Upper lobe of right lung (tissue), 1 donor: ENCODE measurements around the gene CPLX4. TPM values are rescaled to one million over a fixed set of nuclear protein-coding genes. Genes with fewer than 3 reads are reported as not detected.

Experiments
- ATAC-seq: fragments of 200-7000 bp; cut with Tn5 transposase; one replicate; pipeline ENCODE4 v1.9.1; 2020; ENCODE audit warnings: mild to moderate bottlenecking, moderate library complexity
- DNase-seq: peaks from one replicate; pipeline ENCODE4 v3.0.0-alpha.2; 2020
- H3K27ac ChIP-seq: fragments of 200-600 bp; one replicate; pipeline ENCODE4 v1.8.0; 2022
- H3K27me3 ChIP-seq: fragments of 200-600 bp; one replicate; pipeline ENCODE4 v1.8.0; 2022; ENCODE audit warnings: mild to moderate bottlenecking
- H3K36me3 ChIP-seq: fragments of 200-600 bp; one replicate; pipeline ENCODE4 v1.8.0; 2022
- H3K4me1 ChIP-seq: fragments of 200-600 bp; one replicate; pipeline ENCODE4 v1.8.0; 2022
- H3K4me3 ChIP-seq: fragments of 200-600 bp; one replicate; pipeline ENCODE4 v1.8.0; 2022; ENCODE audit warnings: mild to moderate bottlenecking
- H3K9me3 ChIP-seq: fragments of 200-600 bp; one replicate; pipeline ENCODE4 v1.8.0; 2022
- intact Hi-C: fragments of 100-400 bp; cut with DNase I; formaldehyde crosslinking; loops from one replicate; pipeline ENCODE4 v1.11.0; 2022
- total RNA-seq: library from RNA; stranded (reverse); fragmentation: NEBNext Ultra II Directional; extraction: Animal tissue kit (Norgen Biotek cat#: 25700); gene quantifications from one replicate; pipeline ENCODE4 v1.2.1, GENCODE V29; 2021
- TF ChIP-seq, protein P1 (sequence below): fragments of 200-600 bp; IDR thresholded peaks from one replicate; pipeline ENCODE4 v1.8.0; 2022; ENCODE audit warnings: antibody characterized with exemption
- donor health status: DM: no; HTN: yes; CAD: no; lungs with severe emphysema.

Gene CPLX4
- total RNA-seq, 1 donor from 2014 or later = not detected

DNA sequence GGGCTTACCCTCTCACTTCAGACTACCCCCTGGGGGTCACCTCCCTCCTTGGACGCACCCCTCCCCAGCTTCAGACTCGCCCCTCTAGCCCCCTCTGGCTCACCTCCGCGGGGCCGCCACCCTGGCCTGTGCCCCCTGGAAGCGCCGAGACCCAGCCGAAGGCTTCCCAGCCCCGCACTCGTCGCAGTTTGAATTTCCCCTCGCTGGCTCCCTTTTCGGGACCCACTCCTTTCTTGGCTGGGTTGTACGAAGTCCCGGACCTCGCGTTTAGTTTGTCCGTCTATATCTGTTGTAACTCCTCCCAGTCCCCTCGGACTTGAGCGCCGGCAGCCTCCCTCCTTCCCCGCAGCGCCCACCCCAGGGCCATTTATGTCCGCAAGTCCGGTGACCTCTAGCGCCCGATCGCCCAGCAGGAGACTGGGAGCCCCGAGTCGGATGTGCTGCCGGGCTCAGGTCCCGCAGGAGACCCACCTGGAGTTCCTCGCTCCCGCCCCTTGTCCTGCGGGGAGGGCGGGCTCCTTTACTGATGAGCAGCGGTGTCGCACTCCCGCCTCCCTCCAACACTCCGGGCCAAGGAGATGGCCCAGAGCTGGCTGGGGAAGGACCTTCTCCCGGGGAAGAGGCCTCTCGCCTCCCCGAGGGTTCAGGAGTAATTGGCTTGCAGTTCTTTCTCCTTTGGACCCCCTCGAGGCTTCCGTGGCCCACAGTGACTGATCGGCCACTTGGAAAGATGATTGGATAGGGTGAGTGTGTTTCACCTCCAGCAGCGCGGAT is 44.5 kb downstream of the CPLX4 start:
- Histone ChIP-seq H3K4me1 (no peaks in the 10 kb centered on the region), H3K27me3 (peaks cover 80% of the 10 kb centered on the region), H3K4me3 (no peak overlapping the region), H3K36me3 (no peaks in the 10 kb centered on the region), H3K27ac (no peak overlapping the region), H3K9me3 (no peaks in the 10 kb centered on the region)
- intact Hi-C loops = no loop called here
- no peak for DNase-seq
- TF ChIP-seq, protein P1, sequence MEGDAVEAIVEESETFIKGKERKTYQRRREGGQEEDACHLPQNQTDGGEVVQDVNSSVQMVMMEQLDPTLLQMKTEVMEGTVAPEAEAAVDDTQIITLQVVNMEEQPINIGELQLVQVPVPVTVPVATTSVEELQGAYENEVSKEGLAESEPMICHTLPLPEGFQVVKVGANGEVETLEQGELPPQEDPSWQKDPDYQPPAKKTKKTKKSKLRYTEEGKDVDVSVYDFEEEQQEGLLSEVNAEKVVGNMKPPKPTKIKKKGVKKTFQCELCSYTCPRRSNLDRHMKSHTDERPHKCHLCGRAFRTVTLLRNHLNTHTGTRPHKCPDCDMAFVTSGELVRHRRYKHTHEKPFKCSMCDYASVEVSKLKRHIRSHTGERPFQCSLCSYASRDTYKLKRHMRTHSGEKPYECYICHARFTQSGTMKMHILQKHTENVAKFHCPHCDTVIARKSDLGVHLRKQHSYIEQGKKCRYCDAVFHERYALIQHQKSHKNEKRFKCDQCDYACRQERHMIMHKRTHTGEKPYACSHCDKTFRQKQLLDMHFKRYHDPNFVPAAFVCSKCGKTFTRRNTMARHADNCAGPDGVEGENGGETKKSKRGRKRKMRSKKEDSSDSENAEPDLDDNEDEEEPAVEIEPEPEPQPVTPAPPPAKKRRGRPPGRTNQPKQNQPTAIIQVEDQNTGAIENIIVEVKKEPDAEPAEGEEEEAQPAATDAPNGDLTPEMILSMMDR = no peak
- no peak for ATAC-seq

DNA sequence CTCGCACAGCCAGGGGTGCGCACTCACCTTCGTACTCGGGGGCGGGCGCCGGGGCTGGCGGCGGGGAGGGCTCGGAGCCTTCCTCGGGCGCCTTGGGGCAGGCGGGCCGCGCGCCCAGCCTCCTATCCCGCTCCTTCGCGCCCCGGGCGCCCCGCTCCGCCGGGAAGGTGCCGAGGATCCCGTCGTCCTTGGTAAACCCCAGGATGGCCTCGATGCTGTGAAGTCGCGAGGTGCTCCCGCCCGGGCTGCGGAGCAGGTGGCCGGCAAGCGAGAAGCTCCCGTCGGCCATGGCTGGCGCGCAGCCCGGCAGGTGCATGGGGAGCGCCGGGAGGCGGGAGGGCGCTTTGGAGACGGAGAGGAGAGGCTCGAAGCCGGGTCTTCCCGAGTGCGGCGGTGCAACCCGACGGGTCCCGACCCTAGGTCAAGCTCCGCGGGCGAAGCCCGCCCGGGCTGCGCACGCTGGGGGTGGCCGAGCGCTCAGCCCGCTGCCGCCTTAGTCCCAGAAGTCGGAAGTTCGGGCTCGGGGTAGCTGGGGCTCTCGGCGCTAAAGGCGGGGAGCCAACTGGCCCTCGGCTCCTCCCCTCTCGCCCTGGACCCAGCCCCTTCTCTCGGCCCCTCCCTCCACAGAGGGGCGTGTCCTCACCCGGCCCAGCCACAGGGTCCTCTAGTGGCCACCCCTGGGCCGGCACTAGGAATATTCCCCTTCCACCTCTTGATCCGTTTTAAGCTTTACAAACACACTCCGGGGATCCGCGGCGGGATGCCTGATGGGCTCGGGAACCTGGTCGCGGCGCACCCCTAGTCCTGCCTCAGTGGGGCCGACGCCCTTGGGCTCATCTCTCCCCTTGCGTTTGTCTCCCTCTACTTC is 45.3 kb downstream of the CPLX4 start, which contains the start of gene RAX:
TSS of gene RAX (minus strand) at position 564 of the 868 bp plus-strand sequence. CDS start at position 316, 248 bp downstream.
- peak within 1 kb of the TSS; percentile 16 for H3K4me3 ChIP-seq
- no peaks in the 10 kb centered on the region for H3K36me3 ChIP-seq
- DNase-seq = no peak
- peaks cover 86% of the 10 kb centered on the region for H3K27me3 ChIP-seq
- intact Hi-C loops = no loop called here
- H3K9me3 ChIP-seq = no peaks in the 10 kb centered on the region
- TF ChIP-seq, protein P1 = no peak
- peak; percentile 42 for ATAC-seq
- peaks cover under 1% of the 10 kb centered on the region for H3K4me1 ChIP-seq
- H3K27ac ChIP-seq = no peak within 1 kb of the TSS

DNA sequence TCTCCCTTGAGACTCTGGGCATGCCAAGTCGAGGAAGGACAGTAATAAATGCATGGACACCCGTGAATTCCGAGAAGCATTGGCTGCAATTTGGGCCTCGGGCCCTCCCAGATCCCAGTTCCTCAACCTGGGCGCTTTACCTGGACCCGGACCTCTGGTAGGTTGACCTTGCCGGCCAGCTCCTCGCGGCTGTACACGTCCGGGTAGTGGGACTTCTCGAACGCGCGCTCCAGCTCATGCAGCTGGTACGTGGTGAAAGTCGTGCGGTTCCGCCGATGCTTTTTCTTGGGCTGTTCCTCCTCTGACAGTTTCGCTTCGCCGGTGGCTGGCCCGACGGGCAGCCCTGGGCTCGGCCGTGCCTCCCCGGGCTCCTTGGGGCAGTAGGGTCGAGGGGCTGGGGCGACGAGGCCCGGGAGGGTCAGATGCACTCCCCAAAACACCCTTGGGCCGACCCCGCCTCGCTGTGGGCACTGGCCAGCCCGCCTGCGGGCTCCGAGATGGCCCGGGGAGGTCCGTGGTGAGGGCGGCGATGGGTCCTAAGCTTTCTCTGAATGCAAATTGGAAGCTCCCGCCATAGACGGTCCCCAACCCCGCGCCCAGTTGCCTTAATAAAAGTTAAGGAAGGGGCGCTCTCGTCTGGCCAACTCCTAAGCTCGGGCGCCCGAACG is 46.1 kb downstream of the CPLX4 start:
- Histone ChIP-seq H3K4me3 (peak overlapping the region; percentile 14), H3K27me3 (peaks cover 91% of the 10 kb centered on the region), H3K27ac (no peak overlapping the region), H3K9me3 (no peaks in the 10 kb centered on the region), H3K36me3 (no peaks in the 10 kb centered on the region), H3K4me1 (peaks cover 5% of the 10 kb centered on the region)
- ATAC-seq = no peak
- intact Hi-C loops = no loop called here
- TF ChIP-seq, protein P1 = no peak
- DNase-seq = no peak

DNA sequence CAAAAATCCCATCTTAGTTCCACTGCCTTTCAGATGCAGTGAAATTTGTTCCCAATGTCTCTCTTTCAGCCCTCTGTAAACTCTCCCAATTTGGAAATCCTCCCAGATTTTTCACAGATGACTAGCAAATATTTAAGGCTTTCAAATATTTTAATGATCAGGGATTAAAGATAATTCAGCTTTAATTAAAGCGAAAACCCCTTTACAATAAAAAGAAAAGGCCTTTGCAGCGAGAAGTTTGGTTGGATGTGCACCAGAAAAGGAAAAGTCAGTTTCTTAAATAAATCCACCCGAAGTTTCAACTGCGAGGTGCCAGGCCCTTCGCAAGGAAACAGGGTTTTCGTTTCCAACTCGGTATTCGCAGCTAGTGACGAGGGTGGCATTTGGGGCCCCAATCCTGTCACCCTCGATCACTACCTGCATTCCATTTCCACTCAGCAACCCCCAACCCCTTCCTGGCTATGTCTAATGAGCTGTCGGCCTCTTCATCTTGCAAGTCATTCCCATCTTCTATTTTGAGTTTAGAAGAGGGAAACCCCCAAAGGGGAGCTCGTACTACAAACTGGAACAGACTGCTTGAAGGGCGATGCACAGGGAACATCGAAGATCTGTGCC is 46.7 kb downstream of the CPLX4 start:
- TF ChIP-seq, protein P1 = no peak
- ATAC-seq = no peak
- peaks cover 96% of the 10 kb centered on the region for H3K27me3 ChIP-seq
- H3K4me1 ChIP-seq = peaks cover 5% of the 10 kb centered on the region
- H3K9me3 ChIP-seq = no peaks in the 10 kb centered on the region
- intact Hi-C loops = no loop called here
- no peak overlapping the region for H3K4me3 ChIP-seq
- H3K36me3 ChIP-seq = no peaks in the 10 kb centered on the region
- H3K27ac ChIP-seq = no peak overlapping the region
- no peak for DNase-seq

DNA sequence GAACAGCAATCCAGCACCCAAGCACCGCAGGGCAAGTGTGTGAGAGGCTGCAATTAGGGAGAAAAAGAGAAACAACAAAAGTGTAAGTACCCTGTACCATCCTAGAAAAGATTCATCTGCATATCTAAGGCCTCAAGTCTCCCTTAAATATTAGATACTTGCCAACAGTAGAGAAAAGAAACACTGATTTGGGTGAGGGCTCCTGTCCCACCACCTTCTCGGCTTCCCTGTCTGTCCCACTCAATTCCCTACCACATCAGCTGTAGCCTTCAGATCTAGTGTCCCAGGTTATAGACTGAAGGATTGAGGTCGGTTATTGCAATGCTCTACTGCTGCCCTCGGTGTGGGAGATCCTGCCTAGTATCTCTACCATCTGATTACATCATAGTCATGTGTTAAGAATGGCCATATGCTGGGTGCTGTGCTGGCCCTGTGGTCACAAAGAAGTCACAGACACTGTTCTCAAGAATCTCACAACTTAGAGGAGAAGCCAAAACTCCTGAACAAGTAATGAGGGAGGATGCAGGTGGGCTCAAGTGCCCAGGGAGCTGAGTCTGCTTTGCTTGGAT is 47.7 kb downstream of the CPLX4 start:
- no peak overlapping the region for H3K27ac ChIP-seq
- H3K4me3 ChIP-seq = no peak overlapping the region
- H3K36me3 ChIP-seq = no peaks in the 10 kb centered on the region
- intact Hi-C loops = no loop called here
- H3K4me1 ChIP-seq = peaks cover 5% of the 10 kb centered on the region
- no peak for DNase-seq
- TF ChIP-seq, protein P1 = no peak
- H3K9me3 ChIP-seq = no peaks in the 10 kb centered on the region
- no peak for ATAC-seq
- peaks cover 97% of the 10 kb centered on the region for H3K27me3 ChIP-seq
